H9 (cell line): ENCODE data around the gene RXFP2. TPM values are rescaled to one million over a fixed set of nuclear protein-coding genes. Genes with fewer than 3 reads are reported as not detected.

Source experiments
- DNase-seq: peaks from one replicate; pipeline ENCODE4 v3.0.0-alpha.2; 2017
- H2AFZ ChIP-seq: one replicate; pipeline ENCODE4 v1.6.1; 2013; ENCODE audit warnings: mild to moderate bottlenecking, low read length, control low read depth, moderate library complexity
- H2AK5ac ChIP-seq: 2 replicates; pipeline ENCODE4 v1.6.1; 2013; ENCODE audit warnings: low read length, control low read depth, mixed read lengths; ENCODE audit not compliant: insufficient read length
- H2BK120ac ChIP-seq: one replicate; pipeline ENCODE4 v1.6.1; 2013; ENCODE audit warnings: low read depth, mild to moderate bottlenecking, low read length, control low read depth, inconsistent platforms; ENCODE audit not compliant: poor library complexity, severe bottlenecking
- H2BK12ac ChIP-seq: 2 replicates; pipeline ENCODE4 v1.6.1; 2013; ENCODE audit warnings: low read length, control low read depth, mixed read lengths, low read depth; ENCODE audit not compliant: insufficient read length
- H2BK15ac ChIP-seq: 2 replicates; pipeline ENCODE4 v1.6.1; 2013; ENCODE audit warnings: low read depth, low read length, control low read depth
- H2BK20ac ChIP-seq: one replicate; pipeline ENCODE4 v1.6.1; 2013; ENCODE audit warnings: low read depth, mild to moderate bottlenecking, low read length, control low read depth, inconsistent platforms; ENCODE audit not compliant: poor library complexity, severe bottlenecking
- H2BK5ac ChIP-seq: 2 replicates; pipeline ENCODE4 v1.6.1; 2013; ENCODE audit warnings: low read length, control low read depth, mixed read lengths; ENCODE audit not compliant: insufficient read length
- H3K14ac ChIP-seq: 2 replicates; pipeline ENCODE4 v1.6.1; 2013; ENCODE audit warnings: low read length, control low read depth; ENCODE audit not compliant: insufficient read depth
- H3K18ac ChIP-seq: 2 replicates; pipeline ENCODE4 v1.6.1; 2013; ENCODE audit warnings: low read depth, mild to moderate bottlenecking, mixed read lengths, low read length, control low read depth; ENCODE audit not compliant: insufficient read length
- H3K23ac ChIP-seq: 2 replicates; pipeline ENCODE4 v1.6.1; 2013; ENCODE audit warnings: low read length, control low read depth, mixed read lengths, low read depth; ENCODE audit not compliant: insufficient read length
- H3K23me2 ChIP-seq: 2 replicates; pipeline ENCODE4 v1.6.1; 2013; ENCODE audit warnings: low read depth, mild to moderate bottlenecking, mixed read lengths, low read length, control low read depth; ENCODE audit not compliant: insufficient read length, poor library complexity, severe bottlenecking
- H3K27ac ChIP-seq: 2 replicates; pipeline ENCODE4 v1.5.1; 2013; ENCODE audit warnings: low read length, control low read depth, mixed read lengths, low read depth; ENCODE audit not compliant: insufficient read length
- H3K27me3 ChIP-seq: 2 replicates; pipeline ENCODE4 v1.6.1; 2013; ENCODE audit warnings: low read length, control low read depth, inconsistent platforms; ENCODE audit not compliant: insufficient read depth
- H3K4ac ChIP-seq: 2 replicates; pipeline ENCODE4 v1.6.1; 2013; ENCODE audit warnings: low read depth, mild to moderate bottlenecking, control low read depth, inconsistent platforms, low read length, moderate library complexity
- H3K4me1 ChIP-seq: 2 replicates; pipeline ENCODE4 v1.6.1; 2013; ENCODE audit warnings: low read length, control low read depth, inconsistent platforms; ENCODE audit not compliant: insufficient read depth
- H3K4me2 ChIP-seq: 2 replicates; pipeline ENCODE4 v1.6.1; 2013; ENCODE audit warnings: low read length, control low read depth, mixed read lengths; ENCODE audit not compliant: insufficient read length, insufficient read depth
- H3K56ac ChIP-seq: 2 replicates; pipeline ENCODE4 v1.6.1; 2013; ENCODE audit warnings: low read depth, mild to moderate bottlenecking, mixed read lengths, low read length, control low read depth; ENCODE audit not compliant: insufficient read length
- H3K79me1 ChIP-seq: 2 replicates; pipeline ENCODE4 v1.6.1; 2013; ENCODE audit warnings: low read depth, mild to moderate bottlenecking, moderate library complexity, low read length, control low read depth, inconsistent platforms; ENCODE audit not compliant: insufficient read depth, poor library complexity, severe bottlenecking
- H3K79me2 ChIP-seq: 2 replicates; pipeline ENCODE4 v1.6.1; 2013; ENCODE audit warnings: low read length, control low read depth, inconsistent platforms; ENCODE audit not compliant: insufficient read depth
- H3K9ac ChIP-seq: 2 replicates; pipeline ENCODE4 v1.6.1; 2013; ENCODE audit warnings: low read length, control low read depth, mixed read lengths; ENCODE audit not compliant: insufficient read length; ENCODE audit errors: extremely low read depth
- H3K9me3 ChIP-seq: one replicate; pipeline ENCODE4 v1.6.1; 2013; ENCODE audit warnings: low read depth, low read length, inconsistent platforms; ENCODE audit not compliant: control insufficient read depth
- H3T11ph ChIP-seq: one replicate; pipeline ENCODE4 v1.6.1; 2013; ENCODE audit warnings: mild to moderate bottlenecking, low read length, control low read depth, inconsistent platforms
- H4K20me1 ChIP-seq: one replicate; pipeline ENCODE4 v1.6.1; 2013; ENCODE audit not compliant: control insufficient read depth, insufficient read length, insufficient read depth
- H4K5ac ChIP-seq: 2 replicates; pipeline ENCODE4 v1.6.1; 2013; ENCODE audit warnings: low read depth, mild to moderate bottlenecking, mixed read lengths, low read length, control low read depth; ENCODE audit not compliant: insufficient read length
- H4K8ac ChIP-seq: replicated peaks from 2 replicates; pipeline ENCODE4 v1.6.1; 2013; ENCODE audit warnings: low read length, control low read depth, mixed read lengths, low read depth; ENCODE audit not compliant: insufficient read length
- H4K91ac ChIP-seq: 2 replicates; pipeline ENCODE4 v1.6.1; 2013; ENCODE audit warnings: low read depth, mild to moderate bottlenecking, moderate library complexity, mixed read lengths, low read length, control low read depth; ENCODE audit not compliant: insufficient read length
- H3K27ac Mint-ChIP-seq, 3 experiments: 2 replicates in 2 of 3; 3 replicates in 1 of 3; pipeline ENCODE4 v1.8.0; 2020 to 2021; ENCODE audit warnings: mixed read lengths in 3 of 3, mild to moderate bottlenecking in 1 of 3, moderate library complexity in 1 of 3
- H3K27me3 Mint-ChIP-seq: 2 replicates; pipeline ENCODE4 v1.8.0; 2021; ENCODE audit warnings: low read depth, mild to moderate bottlenecking, moderate library complexity, mixed read lengths
- H3K36me3 Mint-ChIP-seq, 3 experiments: 2 replicates in 2 of 3; 3 replicates in 1 of 3; pipeline ENCODE4 v1.8.0; 2020 to 2021; ENCODE audit warnings: low read depth in 3 of 3, mixed read lengths in 3 of 3; ENCODE audit not compliant: insufficient read depth in 1 of 3
- H3K4me1 Mint-ChIP-seq, 2 experiments: 2 replicates each; pipeline ENCODE4 v1.8.0; 2020; ENCODE audit warnings: mixed read lengths in 2 of 2
- H3K4me3 Mint-ChIP-seq, 2 experiments: 2 replicates in 1 of 2; 3 replicates in 1 of 2; pipeline ENCODE4 v1.8.0; 2020 to 2021; ENCODE audit warnings: mild to moderate bottlenecking in 2 of 2, mixed read lengths in 2 of 2, moderate library complexity in 1 of 2
- H3K9me3 Mint-ChIP-seq, 2 experiments: 2 replicates in 1 of 2; 3 replicates in 1 of 2; pipeline ENCODE4 v1.8.0; 2020; ENCODE audit warnings: mild to moderate bottlenecking in 2 of 2, mixed read lengths in 2 of 2, moderate library complexity in 1 of 2
- total RNA-seq: library from RNA; stranded (reverse); gene quantifications from 2 replicates; pipeline ENCODE4 v1.2.1, GENCODE V29; 2021
- TF ChIP-seq, protein P1 (sequence below): fragments of 200-600 bp; sonication (generic); conservative IDR thresholded peaks from 3 replicates; pipeline ENCODE4 v1.8.0; 2021; ENCODE audit warnings: antibody characterized with exemption, mild to moderate bottlenecking

Gene RXFP2
- total RNA-seq, 1 experiment from 2014 or later = not detected

DNA sequence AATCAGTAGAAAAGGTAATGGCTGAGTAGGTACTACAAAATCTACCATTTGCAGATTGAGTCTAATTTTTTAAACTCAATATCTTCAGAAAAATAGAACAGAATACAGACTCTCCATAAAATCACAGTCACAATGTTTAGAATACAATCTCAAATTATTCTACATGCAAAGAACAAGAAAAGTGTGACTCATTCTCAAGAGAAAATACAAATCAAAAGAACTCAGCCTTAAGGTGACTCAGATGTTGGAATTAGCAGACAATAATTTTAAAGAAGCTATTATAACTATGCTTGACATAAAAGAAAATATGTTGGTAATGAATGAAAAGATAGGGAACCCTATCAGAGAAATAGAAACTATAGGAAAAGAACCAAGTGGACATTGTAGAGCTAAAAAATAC, 78.9 kb downstream of the RXFP2 start:
- H3K27me3 Mint-ChIP-seq = no peaks in the 10 kb centered on the region; the same call in 1 of the 2 replicates
- no peaks in the 10 kb centered on the region for H3K9me3 ChIP-seq
- no peak overlapping the region for H3K4me3 Mint-ChIP-seq

More for the DNA sequence above, 78.9 kb downstream of the RXFP2 start:
- no peak overlapping the region for H2BK15ac ChIP-seq
- H2AFZ ChIP-seq = no peak overlapping the region
- no peak overlapping the region for H3K4me2 ChIP-seq
- H2BK5ac ChIP-seq = no peak overlapping the region
- no peak for DNase-seq
- H3K27ac Mint-ChIP-seq = no peak overlapping the region
- H2BK12ac ChIP-seq = no peak overlapping the region
- peaks cover 0 to 10% (median 5%) of the 10 kb centered on the region in 3 experiments; a peak in 4 of 7 replicates for H3K36me3 Mint-ChIP-seq
- no peaks in the 10 kb centered on the region for H3K79me2 ChIP-seq
- H3K9ac ChIP-seq = no peak overlapping the region
- no peaks in the 10 kb centered on the region for H3K79me1 ChIP-seq
- H3K27ac ChIP-seq = no peak overlapping the region
- H4K8ac ChIP-seq = no peak overlapping the region
- TF ChIP-seq, protein P1, sequence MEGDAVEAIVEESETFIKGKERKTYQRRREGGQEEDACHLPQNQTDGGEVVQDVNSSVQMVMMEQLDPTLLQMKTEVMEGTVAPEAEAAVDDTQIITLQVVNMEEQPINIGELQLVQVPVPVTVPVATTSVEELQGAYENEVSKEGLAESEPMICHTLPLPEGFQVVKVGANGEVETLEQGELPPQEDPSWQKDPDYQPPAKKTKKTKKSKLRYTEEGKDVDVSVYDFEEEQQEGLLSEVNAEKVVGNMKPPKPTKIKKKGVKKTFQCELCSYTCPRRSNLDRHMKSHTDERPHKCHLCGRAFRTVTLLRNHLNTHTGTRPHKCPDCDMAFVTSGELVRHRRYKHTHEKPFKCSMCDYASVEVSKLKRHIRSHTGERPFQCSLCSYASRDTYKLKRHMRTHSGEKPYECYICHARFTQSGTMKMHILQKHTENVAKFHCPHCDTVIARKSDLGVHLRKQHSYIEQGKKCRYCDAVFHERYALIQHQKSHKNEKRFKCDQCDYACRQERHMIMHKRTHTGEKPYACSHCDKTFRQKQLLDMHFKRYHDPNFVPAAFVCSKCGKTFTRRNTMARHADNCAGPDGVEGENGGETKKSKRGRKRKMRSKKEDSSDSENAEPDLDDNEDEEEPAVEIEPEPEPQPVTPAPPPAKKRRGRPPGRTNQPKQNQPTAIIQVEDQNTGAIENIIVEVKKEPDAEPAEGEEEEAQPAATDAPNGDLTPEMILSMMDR = no peak
- peaks cover 5 to 6% of the 10 kb centered on the region in 2 experiments for H3K4me1 Mint-ChIP-seq
- no peak overlapping the region for H4K91ac ChIP-seq
- no peak overlapping the region for H3K4ac ChIP-seq
- no peaks in the 10 kb centered on the region for H3K23me2 ChIP-seq
- no peak overlapping the region for H3K18ac ChIP-seq
- no peak overlapping the region for H2BK120ac ChIP-seq
- no peaks in the 10 kb centered on the region for H3K27me3 ChIP-seq
- H4K20me1 ChIP-seq = no peaks in the 10 kb centered on the region
- H3K9me3 Mint-ChIP-seq = peaks cover 14 to 17% of the 10 kb centered on the region in 2 experiments
- H2AK5ac ChIP-seq = no peak overlapping the region
- no peak overlapping the region for H2BK20ac ChIP-seq
- no peaks in the 10 kb centered on the region for H3K4me1 ChIP-seq
- no peak overlapping the region for H3K23ac ChIP-seq
- no peak overlapping the region for H3T11ph ChIP-seq
- H3K14ac ChIP-seq = no peak overlapping the region
- H3K56ac ChIP-seq = no peak overlapping the region
- no peak overlapping the region for H4K5ac ChIP-seq
